HepG2 (cell line): Measurements from ENCODE around the gene SGPL1. TPM values are rescaled to one million over a fixed set of nuclear protein-coding genes. Genes with fewer than 3 reads are reported as not detected.

Experiments used
- ASH2L ChIP-seq: fragments of 300-600, 200-600 bp; sonication (generic); IDR thresholded peaks from 2 replicates; pipeline ENCODE4 v1.7.0; 2017; ENCODE audit warnings: low read depth, mild to moderate bottlenecking, moderate library complexity, mixed read lengths, low read length; ENCODE audit not compliant: insufficient read length
- DPF2 ChIP-seq: sonication (generic); formaldehyde crosslinking; IDR thresholded peaks from 2 replicates; pipeline ENCODE4 v1.4.0; 2020; ENCODE audit warnings: mild to moderate bottlenecking, low read depth, missing genetic modification reagents, borderline replicate concordance
- FIP1L1 ChIP-seq: fragments of 200-400 bp; formaldehyde crosslinking; IDR thresholded peaks from 2 replicates; pipeline ENCODE4 v1.6.1; 2018; ENCODE audit warnings: low read depth, mild to moderate bottlenecking, low read length, moderate library complexity, borderline replicate concordance; ENCODE audit not compliant: insufficient read depth
- FOXA3 ChIP-seq: IDR thresholded peaks from 2 replicates; pipeline ENCODE4 v1.6.1; 2016; ENCODE audit warnings: missing genetic modification reagents, missing compliant biosample characterization
- GATA4 ChIP-seq: sonication (generic); IDR thresholded peaks from 2 replicates; pipeline ENCODE4 v1.6.1; 2016; ENCODE audit warnings: antibody characterized with exemption, low read depth, borderline replicate concordance
- GLI4 ChIP-seq: sonication (generic); formaldehyde crosslinking; IDR thresholded peaks from 2 replicates; pipeline ENCODE4 v1.5.1; 2020; ENCODE audit warnings: missing genetic modification reagents, mild to moderate bottlenecking, moderate library complexity, borderline replicate concordance
- HMG20A ChIP-seq: IDR thresholded peaks from 2 replicates; pipeline ENCODE4 v1.6.1; 2016; ENCODE audit warnings: borderline replicate concordance
- HNF4A ChIP-seq: sonication (generic); formaldehyde crosslinking; IDR thresholded peaks from 2 replicates; pipeline ENCODE4 v1.4.0; 2020; ENCODE audit warnings: missing genetic modification reagents
- HOXA3 ChIP-seq: sonication (generic); formaldehyde crosslinking; IDR thresholded peaks from 2 replicates; pipeline ENCODE4 v1.5.0; 2020; ENCODE audit warnings: missing genetic modification reagents
- NR2F2 ChIP-seq: IDR thresholded peaks from 2 replicates; pipeline ENCODE4 v1.6.1; 2012; ENCODE audit warnings: low read depth, inconsistent platforms, borderline replicate concordance
- NR2F6 ChIP-seq, 2 experiments: IDR thresholded peaks; 2 replicates each; pipeline ENCODE4 v1.6.1; 2016; ENCODE audit warnings: antibody characterized with exemption in 1 of 2, mild to moderate bottlenecking in 1 of 2
- POGZ ChIP-seq: sonication (generic); formaldehyde crosslinking; IDR thresholded peaks from 2 replicates; pipeline ENCODE4 v1.4.0; 2020; ENCODE audit warnings: mild to moderate bottlenecking, missing genetic modification reagents
- RERE ChIP-seq: IDR thresholded peaks from 2 replicates; pipeline ENCODE4 v1.6.1; 2016; ENCODE audit warnings: low read depth, missing genetic modification reagents, missing compliant biosample characterization
- RXRB ChIP-seq: IDR thresholded peaks from 2 replicates; pipeline ENCODE4 v1.6.1; 2016; ENCODE audit warnings: borderline replicate concordance, missing genetic modification reagents, missing compliant biosample characterization
- ZBTB38 ChIP-seq: sonication (generic); formaldehyde crosslinking; IDR thresholded peaks from 2 replicates; pipeline ENCODE4 v1.5.1; 2020; ENCODE audit warnings: mild to moderate bottlenecking, missing genetic modification reagents
- ZEB1 ChIP-seq: IDR thresholded peaks from 2 replicates; pipeline ENCODE4 v1.6.1; 2012; ENCODE audit warnings: mild to moderate bottlenecking, low read depth, inconsistent platforms; ENCODE audit not compliant: insufficient replicate concordance
- ZNF337 ChIP-seq: sonication (generic); formaldehyde crosslinking; IDR thresholded peaks from 2 replicates; pipeline ENCODE4 v1.5.1; 2020; ENCODE audit warnings: missing genetic modification reagents, low read depth, mild to moderate bottlenecking, borderline replicate concordance
- ZNF792 ChIP-seq: IDR thresholded peaks from 2 replicates; pipeline ENCODE4 v1.6.1; 2016
- polyA plus RNA-seq, 8 experiments: library from polyadenylated mRNA; depleted of rRNA in 3 of 8; stranded (reverse) in 7 of 8; unstranded in 1 of 8; fragments of >200 nt; fragmentation: Illumina TruSeq in 4 of 8; extraction: Trizol in 4 of 8; gene quantifications; 2 replicates each; pipeline versions ENCODE4 v1.2.1 to v1.2.3, GENCODE V29; 2011 to 2016; ENCODE audit warnings: low read depth in 4 of 8, missing spikeins in 1 of 8, mixed read lengths in 1 of 8; ENCODE audit not compliant: insufficient read depth in 1 of 8
- total RNA-seq, 5 experiments: library from RNA; depleted of rRNA; stranded (reverse); fragments of >200 nt; fragmentation: Illumina TruSeq; extraction: Trizol; gene quantifications; 2 replicates each; pipeline ENCODE4 v1.2.3, GENCODE V29; 2016; ENCODE audit warnings: low read depth in 1 of 5
- TF ChIP-seq, protein P1 (sequence below): sonication (generic); formaldehyde crosslinking; conservative IDR thresholded peaks from 2 replicates; pipeline ENCODE4 v1.8.0; 2022; ENCODE audit warnings: mild to moderate bottlenecking, moderate library complexity, missing genetic modification reagents
- TF ChIP-seq, protein P2 (sequence below): sonication (generic); formaldehyde crosslinking; IDR thresholded peaks from 2 replicates; pipeline ENCODE4 v1.4.0; 2020; ENCODE audit warnings: missing genetic modification reagents, borderline replicate concordance

The SGPL1 gene
- total and polyA plus RNA-seq, 2 of the 13 experiments (the other 11 are each of a cell fraction or from before 2014, with no cell fraction given), result 17.6 to 25.0 TPM

GRCh38 chr10:70851597-70852475, 36.1 kb downstream of the SGPL1 start (continued):
- peak; percentile 70; the same call in 1 of the 2 replicates for TF ChIP-seq NR2F2
- TF ChIP-seq HNF4A, result peak; percentile 83
- TF ChIP-seq FIP1L1, result no peak
- TF ChIP-seq NR2F6 (IDR thresholded peaks at IDR 0.05), result peak; percentile 88
- peak; percentile 84 for TF ChIP-seq NR2F6 (CRISPR knock-in tag; IDR thresholded peaks at IDR 0.05)
- TF ChIP-seq HMG20A (CRISPR knock-in tag), result peak; percentile 30; the same call in 1 of the 2 replicates
- TF ChIP-seq, protein P1, sequence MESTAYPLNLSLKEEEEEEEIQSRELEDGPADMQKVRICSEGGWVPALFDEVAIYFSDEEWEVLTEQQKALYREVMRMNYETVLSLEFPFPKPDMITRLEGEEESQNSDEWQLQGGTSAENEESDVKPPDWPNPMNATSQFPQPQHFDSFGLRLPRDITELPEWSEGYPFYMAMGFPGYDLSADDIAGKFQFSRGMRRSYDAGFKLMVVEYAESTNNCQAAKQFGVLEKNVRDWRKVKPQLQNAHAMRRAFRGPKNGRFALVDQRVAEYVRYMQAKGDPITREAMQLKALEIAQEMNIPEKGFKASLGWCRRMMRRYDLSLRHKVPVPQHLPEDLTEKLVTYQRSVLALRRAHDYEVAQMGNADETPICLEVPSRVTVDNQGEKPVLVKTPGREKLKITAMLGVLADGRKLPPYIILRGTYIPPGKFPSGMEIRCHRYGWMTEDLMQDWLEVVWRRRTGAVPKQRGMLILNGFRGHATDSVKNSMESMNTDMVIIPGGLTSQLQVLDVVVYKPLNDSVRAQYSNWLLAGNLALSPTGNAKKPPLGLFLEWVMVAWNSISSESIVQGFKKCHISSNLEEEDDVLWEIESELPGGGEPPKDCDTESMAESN (CRISPR knock-in tag), result no peak
- peak; percentile 54; the same call in 1 of the 2 replicates for TF ChIP-seq ZNF792 (CRISPR knock-in tag)
- TF ChIP-seq RERE (CRISPR knock-in tag), result no peak
- peak; percentile 79 for TF ChIP-seq ZEB1
- TF ChIP-seq ZBTB38 (CRISPR knock-in tag), result no peak
- no peak for TF ChIP-seq ZNF337
- TF ChIP-seq ASH2L, result peak; percentile 24
- TF ChIP-seq, protein P2, sequence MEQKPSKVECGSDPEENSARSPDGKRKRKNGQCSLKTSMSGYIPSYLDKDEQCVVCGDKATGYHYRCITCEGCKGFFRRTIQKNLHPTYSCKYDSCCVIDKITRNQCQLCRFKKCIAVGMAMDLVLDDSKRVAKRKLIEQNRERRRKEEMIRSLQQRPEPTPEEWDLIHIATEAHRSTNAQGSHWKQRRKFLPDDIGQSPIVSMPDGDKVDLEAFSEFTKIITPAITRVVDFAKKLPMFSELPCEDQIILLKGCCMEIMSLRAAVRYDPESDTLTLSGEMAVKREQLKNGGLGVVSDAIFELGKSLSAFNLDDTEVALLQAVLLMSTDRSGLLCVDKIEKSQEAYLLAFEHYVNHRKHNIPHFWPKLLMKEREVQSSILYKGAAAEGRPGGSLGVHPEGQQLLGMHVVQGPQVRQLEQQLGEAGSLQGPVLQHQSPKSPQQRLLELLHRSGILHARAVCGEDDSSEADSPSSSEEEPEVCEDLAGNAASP (CRISPR knock-in tag), result peak; percentile 64; the same call in 1 of the 2 replicates
- peak; percentile 81; the same call in 1 of the 2 replicates for TF ChIP-seq GATA4
- TF ChIP-seq POGZ (CRISPR knock-in tag), result peak; percentile 4; the same call in 1 of the 2 replicates
- peak; percentile 66; the same call in 1 of the 2 replicates for TF ChIP-seq DPF2 (CRISPR knock-in tag)
- peak; percentile 38; the same call in 1 of the 2 replicates for TF ChIP-seq HOXA3 (CRISPR knock-in tag)
- TF ChIP-seq RXRB (CRISPR knock-in tag), result peak; percentile 67; the same call in 1 of the 2 replicates
- TF ChIP-seq GLI4 (CRISPR knock-in tag), result no peak
- peak; percentile 44; the same call in 1 of the 2 replicates for TF ChIP-seq FOXA3 (CRISPR knock-in tag)
